ENCODE measurements around the gene CNTN5.
"Not testable (repeated sequence)": the region's sequence is repeated elsewhere in the genome, so short reads cannot be mapped to it uniquely, and the experiment has no call there.

Gene CNTN5

DNA sequence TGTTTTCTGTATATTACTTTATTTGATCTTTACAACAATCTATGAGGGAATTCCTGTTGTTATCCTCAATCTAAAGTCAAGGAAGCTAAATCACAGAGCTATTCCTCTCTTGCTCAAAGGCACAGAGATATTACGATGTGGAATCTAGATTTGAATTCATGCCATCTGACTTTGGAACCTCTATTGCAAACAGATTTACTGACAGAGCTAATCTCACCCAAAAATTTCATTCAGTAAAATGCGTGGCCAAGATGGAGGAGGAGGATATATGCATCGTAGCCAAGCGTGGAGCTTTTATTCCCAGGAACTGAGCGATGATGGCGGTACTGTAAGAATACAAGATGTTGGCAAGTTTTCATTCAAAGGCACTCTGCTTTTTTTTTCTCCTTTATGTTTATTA lies 791.8 kb downstream of the CNTN5 start:
- no peak for DNase-seq

DNA sequence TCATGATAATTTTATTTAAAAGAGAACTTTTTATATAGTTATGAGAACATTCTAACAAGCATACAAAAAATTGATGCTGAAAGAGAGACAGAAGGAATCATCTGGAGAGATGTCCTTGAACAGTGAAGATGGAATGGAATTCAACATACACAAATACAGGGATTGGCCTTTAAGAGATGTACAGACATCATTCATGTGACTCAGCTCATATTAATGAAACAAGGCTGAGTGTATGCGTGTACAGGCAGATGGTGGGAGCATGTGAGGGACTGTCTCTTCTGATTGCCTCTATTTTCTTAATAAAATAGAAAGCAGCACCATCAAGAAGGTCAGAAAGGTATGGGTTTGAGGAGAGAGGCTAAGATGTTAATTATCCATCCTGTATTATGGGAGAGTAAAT lies 793.3 kb downstream of the CNTN5 start:
- no peak for DNase-seq

DNA sequence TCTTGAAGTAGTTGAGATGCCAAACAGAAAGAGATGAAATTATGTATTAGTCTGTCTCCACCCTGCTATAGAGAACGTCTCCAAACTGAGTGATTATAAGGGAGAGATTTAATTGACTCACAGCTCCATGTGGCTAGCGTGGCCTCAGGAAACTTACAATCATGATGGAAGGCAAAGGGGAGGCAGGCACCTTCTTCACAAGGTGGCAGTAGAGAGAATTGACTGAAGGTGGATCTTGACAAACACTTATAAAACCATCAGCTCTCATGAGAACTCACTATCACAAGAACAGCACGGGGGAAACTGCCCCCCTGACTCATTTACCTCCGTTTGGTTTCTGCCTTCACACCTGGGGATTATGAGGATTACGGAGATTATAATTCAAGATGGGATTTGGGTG lies 794.0 kb downstream of the CNTN5 start:
- DNase-seq: no peak

DNA sequence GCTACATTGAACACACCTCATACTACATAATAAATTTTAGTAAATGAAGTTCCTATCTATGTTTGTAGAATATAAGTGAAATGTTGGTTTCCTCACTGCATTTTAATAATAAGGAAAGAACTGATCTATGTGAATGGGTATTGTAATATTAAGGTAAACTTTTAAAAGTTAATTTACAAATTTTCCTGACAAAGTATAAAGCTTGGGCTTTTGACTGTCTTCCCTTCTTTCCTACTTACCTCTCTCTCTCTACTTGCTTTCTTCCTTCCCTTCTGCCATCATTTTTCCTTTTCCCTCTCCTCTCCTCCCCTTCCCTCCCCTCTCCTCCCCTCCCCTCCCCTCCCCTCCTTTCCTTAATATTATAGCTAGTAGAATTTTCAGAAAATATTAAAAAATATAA lies 798.2 kb downstream of the CNTN5 start:
- DNase-seq: no peak

DNA sequence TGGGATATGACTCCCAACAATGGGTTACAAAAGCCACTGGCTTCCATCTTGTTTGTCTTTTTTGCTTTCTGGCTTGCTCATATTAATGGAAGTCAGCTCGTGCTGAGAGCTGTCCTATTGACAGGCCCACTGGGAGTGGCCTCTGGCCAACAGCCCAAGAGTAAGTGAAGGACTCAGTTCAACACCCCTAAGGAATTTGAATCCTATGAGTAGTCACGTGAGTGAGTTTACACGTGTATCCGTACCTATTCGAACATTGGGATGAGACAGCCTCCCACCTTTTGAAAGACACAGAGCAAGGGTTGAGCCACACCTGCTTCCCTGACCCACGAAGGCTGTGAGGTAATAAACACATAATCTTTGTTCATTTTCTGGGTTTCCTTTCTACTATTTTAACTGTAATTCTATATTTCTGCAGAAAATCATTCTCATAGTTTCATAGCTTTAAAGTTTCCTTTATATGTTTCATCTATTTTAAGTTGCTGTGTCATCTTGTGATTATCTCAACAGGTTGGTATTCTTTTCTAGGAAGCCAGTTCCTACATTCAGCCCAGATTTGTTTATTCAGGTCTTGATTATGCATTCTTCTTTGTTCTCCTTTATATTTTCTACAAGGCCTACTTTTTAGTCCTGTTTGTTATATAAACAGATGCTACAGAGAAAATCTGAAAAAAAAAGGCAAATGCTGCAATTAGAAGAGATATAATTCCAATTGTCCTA lies 802.3 kb downstream of the CNTN5 start:
- DNase-seq: no peak

DNA sequence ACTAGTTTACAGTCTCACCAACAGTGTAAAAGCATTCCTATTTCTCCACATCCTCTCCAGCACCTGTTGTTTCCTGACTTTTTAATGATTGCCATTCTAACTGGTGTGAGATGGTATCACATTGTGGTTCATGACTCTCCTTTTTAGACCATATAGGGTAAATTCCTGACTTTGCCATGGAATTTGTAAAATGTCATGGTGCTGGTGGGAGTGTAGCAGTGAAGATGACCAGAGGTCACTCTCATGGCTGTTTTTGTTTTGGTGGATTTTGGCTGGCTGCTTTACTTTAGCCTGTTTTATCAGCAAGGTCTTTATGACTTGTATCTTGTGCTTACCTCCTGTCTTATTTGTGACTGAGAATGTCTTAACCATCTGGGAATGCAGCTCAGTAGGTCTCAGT lies 816.0 kb downstream of the CNTN5 start:
- DNase-seq: not testable (repeated sequence)

DNA sequence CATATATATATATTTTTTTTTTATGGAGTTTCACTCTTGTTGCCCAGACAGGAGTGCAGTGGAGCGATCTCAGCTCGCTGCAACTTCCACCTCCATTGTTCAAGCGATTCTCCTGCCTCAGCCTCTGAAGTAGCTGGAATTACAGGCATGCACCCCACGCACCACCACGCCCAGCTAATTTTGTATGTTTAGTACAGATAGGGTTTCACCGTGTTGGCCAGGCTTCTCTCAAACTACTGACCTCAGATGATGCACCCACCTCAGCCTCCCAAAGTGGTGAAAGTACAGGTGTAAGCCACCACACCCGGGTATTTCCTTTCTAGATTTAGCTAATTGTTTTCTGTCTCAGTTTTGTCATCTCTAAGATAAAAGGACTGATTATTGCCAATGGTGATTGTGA lies 821.1 kb downstream of the CNTN5 start:
- DNase-seq: no peak

DNA sequence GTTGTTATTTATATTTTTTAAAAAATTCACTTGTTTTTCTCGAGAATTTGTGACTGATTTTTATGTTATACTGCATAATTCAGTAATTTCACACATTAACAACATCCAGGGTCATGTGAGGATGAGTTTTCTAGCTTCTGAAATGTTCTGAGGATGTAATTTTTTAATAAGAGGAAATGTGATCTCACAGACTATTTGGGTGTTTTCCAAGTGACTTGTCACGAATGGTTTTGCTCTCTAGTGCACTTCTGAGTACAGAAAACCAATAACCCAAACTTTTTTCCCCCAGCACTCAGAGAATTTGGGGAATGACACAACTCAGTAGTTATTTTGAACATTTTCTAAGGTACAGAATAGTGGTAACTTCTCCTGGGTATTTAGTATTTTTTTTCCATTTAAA lies 845.2 kb downstream of the CNTN5 start:
- DNase-seq: no peak

DNA sequence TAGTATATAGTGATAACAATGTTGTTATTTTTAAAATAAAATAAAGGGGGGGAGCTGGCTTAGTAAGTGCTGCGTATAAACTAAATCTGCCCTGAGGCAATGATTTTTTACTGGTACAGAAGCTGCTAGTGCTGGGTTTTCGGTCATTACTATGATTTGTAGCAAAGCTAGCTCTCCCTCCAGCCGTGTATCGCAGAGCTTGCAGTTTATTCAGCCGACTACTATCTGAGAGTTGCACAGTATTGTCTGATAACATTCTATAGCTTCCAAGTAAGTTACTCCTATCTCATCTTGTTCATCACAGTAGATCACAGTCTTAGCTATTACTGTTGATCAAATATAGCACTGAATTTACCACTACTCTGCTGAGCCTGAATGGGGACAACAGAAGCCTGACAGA lies 860.9 kb downstream of the CNTN5 start:
- no peak for DNase-seq

DNA sequence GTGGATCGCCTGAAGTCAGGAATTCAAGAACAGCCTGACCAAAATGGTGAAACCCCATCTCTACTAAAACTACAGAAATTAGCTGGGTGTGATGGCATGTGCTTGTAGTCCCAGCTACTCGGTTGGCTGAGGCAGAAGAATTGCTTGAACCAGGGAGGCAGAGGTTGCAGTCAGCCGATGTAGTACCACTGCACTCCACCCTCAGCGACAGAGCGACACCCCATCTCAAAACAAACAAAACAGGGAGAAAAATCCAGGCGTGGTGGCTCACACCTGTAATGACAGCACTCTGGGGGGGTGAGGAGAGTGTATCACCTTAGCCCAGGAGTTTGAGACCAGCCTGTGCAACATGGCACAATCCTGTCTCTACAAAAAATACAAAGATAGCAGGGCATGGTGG lies 864.0 kb downstream of the CNTN5 start:
- DNase-seq: no peak

DNA sequence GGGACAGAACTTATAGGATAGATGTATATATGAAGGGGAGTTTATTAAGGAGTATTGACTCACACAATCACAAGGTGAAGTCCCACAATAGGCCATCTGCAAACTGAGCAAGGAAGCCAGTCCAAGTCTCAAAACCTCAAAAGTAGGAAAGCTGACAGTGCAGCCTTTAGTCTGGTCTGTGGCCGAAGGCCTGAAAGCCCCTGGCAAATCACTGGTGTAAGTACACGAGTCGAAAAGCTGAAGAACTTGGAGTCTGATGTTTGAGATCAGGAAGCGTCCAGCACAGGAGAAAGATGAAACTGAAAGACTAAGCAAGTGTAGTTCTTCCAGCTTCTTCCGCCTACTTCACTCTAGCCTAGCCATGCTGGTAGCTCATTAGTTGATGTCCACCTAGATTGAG lies 866.7 kb downstream of the CNTN5 start:
- no peak for DNase-seq

DNA sequence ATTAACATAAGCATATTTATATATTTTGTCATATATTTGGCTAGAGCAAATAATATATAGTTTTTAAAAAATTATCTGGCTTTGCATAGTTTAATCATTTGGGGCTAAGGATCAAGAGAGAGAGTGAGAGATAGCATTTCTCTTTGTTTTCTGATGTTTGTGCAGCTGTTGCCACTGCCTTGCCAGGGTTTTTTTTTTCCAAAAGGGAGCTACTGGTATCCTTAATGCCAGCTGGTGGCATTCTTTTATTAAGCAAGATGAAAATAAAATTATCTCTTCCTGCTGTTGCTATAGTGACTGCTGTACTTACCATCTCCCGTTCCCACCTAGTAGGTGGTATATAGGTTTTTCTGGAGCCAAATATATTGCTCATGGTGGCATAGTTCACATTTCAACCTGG lies 873.1 kb downstream of the CNTN5 start:
- no peak for DNase-seq

DNA sequence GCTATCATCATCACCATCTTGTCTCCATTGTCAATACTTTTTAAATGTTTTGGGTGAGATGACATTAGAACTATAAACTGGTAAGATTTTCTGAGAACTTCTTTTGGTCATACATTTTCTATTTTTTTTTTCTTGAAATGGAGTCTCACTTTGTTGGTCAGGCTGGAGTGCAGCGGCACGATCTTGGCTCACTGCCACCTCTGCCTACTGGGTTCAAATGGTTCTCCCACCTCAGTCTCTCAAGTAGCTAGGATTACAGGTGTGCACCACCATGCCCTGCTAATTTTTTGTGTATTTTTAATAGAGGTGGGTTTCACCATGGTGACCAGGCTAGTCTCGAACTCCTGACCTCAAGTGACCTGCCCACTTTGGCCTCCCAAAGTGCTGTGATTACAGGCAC lies 880.4 kb downstream of the CNTN5 start:
- no peak for DNase-seq

DNA sequence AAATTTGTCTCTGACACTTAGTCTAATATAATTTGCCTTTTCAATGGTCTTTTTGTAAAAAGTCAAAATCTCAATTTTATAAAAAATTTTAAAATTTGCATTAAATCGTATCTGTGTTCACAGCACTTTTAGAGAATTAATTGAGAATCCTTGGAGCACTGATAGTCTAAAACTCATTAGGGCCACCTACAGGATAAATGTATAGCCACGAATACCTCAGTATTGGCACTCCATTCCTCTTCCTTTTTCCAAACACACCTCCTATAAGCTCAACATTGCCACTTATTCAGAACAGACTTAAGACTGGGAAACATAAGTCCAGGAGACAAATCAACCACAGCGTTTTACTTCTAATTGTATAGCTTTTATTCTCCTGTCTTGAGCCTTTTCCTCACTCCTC lies 890.4 kb downstream of the CNTN5 start:
- no peak for DNase-seq

DNA sequence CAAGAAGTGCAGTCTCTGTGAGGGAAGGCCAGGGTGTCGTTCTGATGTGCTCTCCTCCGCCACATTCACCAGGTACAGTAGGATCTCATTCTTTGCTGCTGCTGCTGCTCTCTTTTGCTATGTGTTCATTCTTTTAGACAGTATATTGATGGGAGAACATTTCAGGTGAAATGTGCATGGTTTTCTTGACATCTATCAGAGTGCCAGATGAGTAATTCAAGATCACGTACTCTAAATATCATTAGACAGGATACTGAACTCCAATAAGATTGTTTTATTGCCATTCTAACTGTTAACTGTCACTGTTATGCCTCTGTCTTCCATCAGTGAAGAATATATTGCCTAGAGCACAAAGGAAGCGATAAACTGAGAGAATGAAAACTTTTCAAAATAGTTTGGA lies 895.3 kb downstream of the CNTN5 start:
- no peak for DNase-seq

DNA sequence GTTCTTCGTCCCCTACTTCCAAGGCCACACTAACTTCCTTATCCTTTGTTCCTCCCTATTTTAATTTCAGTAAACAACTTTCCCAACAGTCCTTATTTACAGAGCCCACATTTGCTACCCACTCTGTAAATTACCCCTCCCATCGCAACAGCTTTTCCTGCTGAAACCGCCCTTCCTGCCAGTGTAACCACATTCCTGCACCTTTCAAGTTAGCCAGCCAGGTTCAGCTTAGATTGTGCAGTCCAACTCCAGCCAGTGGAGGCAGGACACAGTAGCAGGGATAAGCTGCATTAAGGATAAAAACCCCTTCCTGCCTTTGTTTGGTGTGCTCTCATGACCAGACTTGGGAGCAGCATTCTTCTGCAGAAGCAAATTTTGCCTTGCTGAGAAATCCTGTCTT lies 898.0 kb downstream of the CNTN5 start:
- DNase-seq: no peak

DNA sequence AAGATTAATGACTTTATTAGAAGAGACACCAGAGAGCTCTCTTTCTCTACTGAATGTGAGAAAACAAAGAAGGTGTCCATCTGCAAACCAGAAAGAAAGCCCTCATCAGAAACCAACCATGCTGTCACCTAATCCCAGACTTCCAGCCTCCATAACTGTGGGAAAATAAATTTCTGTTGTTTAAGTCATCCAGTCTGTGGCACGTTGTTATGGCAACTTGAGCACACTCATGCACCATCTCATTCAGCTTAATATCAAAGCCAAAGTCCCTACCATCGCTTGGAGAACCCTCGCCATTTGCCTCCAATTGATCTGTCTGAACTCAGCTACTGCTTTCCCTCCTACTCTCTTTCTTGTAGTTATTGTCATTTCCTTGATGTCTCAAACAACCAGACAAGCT lies 900.2 kb downstream of the CNTN5 start:
- no peak for DNase-seq

DNA sequence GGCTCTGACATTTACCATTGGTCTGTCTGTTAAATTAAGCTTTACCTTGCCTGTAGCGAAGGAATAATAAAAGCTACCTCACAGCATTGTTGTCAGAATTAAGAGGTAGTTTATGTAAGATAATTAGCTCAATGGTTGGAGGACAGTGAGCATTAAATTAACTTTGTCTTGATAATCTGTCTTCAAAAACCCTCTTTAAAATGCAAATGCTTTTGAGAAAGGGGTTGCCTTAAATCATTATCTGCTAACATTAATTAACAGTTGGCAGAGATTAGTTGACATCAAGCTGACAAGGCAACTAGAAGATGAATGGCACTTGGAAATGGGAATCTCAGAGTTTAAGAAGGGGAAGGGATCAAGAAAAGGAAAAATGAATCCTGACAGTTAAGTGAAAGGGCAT lies 905.2 kb downstream of the CNTN5 start:
- DNase-seq: no peak

DNA sequence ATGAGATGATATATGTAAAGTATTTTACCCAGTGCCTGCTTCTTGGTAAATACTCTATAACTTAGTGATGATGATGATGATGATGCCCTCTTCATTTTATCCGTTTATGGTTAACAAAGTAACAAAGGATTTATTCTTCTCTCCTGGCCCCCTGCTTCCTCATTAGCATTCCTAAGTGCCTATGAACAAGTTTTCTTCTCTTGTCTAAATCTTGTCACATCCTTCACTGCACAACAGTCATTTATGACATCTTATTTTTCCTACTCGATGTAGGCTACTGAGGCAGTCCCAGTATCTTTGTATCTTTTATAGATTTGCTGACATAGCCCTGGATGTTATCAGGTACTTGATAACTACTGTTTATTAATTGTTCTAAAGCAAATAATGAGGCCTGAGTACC lies 911.9 kb downstream of the CNTN5 start:
- DNase-seq: no peak

DNA sequence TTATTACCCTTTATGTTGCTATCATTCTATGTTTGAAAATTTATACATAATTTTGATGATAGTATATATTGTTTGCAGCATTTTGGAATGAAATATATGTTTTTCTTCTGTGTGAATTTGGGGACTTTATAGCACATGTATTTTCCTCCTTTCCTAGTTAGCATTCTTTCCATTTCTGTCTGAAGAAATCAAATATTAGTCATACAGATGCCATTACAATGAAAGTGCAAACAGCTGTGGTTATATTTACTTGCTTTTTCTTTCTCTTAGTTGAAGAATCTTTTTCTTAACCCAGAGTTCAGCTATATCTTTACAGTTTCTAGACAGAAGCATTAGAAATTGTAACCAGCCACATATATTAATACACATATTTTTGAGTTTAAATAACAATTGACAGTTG lies 913.3 kb downstream of the CNTN5 start:
- DNase-seq: no peak

DNA sequence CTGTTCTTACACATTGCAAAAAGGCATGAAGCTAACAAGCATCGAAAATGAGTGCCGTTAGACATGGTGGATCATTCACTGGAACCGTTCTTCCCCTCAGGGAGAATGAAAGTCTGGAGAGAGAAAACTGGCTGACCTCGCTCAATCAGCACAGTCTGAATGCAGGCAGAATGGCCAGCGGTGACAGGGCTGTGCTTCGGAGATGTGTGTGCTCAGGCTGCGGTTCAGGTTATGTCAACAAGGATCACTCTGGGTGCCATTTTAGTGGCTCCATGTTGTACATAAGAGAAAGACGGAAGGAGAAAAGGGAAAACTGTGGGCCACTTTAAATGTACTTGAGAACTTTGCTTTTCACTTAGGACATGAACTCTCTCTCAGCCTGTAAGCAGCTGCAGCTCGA lies 916.6 kb downstream of the CNTN5 start:
- DNase-seq: no peak

DNA sequence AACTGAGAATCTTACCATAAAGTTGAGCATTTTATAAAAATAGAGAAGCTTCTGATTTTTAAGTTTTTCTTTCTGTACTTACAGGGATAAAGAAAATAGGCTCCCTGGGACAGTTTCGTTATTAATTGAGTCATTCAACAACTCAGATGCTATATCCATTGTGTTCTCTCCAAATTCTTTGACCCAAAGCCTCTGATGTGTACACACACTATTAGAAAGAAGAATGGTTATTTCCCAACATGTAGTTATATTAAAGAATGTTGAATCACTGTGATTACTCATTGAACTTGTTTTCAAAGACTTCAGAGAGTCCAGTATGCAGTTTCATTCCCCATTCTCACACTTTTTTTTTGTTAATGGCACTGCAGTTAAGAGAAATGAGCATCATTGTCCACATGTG lies 932.1 kb downstream of the CNTN5 start:
- no peak for DNase-seq

DNA sequence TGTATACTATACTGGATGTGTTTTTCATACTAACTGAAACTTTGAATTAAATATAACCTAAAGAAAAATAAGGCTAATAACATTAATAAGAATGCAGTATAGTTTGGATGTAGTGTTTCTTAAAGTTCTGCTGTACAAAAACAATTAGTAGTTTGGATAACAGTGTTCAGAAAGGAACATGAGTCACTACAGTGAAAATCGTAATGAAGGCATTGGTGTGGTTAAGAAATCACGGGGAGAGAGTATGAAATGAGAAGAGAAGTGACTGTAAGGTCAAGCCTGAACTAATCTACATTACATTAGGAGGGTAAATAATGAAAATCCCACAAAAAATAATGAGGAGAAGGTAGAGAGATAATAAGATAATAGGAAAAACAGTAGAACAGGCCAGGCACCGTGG lies 939.8 kb downstream of the CNTN5 start:
- DNase-seq: no peak

DNA sequence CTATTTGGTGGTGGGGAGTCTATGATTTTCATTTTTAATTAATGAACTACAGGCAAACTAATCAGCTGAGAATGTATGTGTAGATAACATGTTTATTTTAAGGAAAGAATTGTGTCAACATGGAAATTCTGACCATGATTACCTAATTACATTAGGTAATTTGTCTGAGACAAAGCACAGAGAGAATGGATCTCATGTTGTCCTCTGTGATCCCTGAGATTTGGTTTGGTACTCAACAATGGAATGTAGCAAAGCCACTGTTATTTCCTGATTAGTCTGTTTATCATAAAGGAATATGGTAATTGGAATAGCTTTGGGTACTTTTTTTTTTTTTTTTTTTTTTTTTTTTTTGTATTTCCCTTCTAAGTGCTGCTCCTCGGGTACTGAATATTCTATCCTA lies 947.6 kb downstream of the CNTN5 start:
- DNase-seq: no peak

DNA sequence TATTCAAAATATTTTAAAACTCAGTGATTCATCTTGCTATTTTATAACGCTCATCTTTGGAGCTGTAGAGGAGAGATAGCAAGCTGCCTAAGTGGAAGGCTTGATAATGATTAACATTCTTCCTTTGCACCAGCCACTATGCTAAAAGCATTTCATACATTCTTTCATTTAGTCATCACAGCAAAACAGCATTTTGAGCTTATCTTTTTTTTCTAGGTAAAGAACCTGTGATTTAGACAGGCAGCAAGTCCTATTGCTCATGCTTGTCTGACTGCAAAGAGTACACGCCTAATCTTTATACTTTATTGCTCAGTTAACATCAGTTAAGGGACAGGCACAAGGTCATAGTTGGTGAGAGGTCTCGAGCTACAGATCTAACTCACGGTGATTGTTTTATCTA lies 953.2 kb downstream of the CNTN5 start:
- DNase-seq: no peak

DNA sequence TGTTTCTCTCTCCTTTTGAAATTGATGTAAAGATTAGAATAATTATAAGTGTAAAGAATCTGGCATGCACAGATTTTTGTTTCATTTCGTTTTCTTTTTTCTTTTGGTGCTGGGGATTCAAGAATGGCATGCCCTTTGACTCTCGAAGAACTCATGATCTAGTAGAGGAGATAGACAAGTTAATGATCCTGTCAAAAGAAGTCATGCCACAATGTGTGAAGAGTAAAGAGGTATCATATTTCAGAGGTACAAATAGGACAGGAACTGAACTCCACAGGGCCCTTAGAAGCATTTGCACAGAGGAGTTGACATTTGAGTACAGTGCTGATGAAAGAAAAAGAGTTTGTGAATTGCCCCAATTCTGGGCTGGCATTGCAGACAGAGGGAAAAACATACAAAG lies 958.3 kb downstream of the CNTN5 start:
- no peak for DNase-seq
